PC-9 (cell line): ENCODE results near the gene CNIH2. TPM values are rescaled to one million over a fixed set of nuclear protein-coding genes. Genes with fewer than 3 reads are reported as not detected.
A peak's percentile ranks its signal among the peaks of the same experiment; 100 is the strongest.
"Not testable (repeated sequence)": the region's sequence is repeated elsewhere in the genome, so short reads cannot be mapped to it uniquely, and the experiment has no call there.

Source experiments
- BruUV-seq: library from RNA; stranded (reverse); fragments of 400-500 nt; replicated peaks from 2 replicates; lab custom pipeline; 2021; lab: Mats Ljungman, UMichigan
- CTCF ChIA-PET: fragments of 300-600 bp; sonication (Branson Sonifier 250); formaldehyde crosslinking; loops from one replicate; lab custom pipeline; 2022; ENCODE audit warnings: antibody characterized with exemption; lab: Charles Lee
- POLR2A ChIA-PET: fragments of 300-600 bp; sonication (Branson Sonifier 250); formaldehyde crosslinking; loops from one replicate; lab custom pipeline; 2022; ENCODE audit warnings: antibody characterized with exemption; ENCODE audit not compliant: unreplicated experiment; lab: Charles Lee
- DNase-seq, 2 experiments: peaks; one replicate each; pipeline versions ENCODE4 v3.0.0 to v3.0.0-alpha.2; 2015 to 2022; ENCODE audit warnings: mixed read lengths in 1 of 2
- H2AFZ ChIP-seq: fragments of 200-600 bp; sonication (generic); 2 replicates; pipeline ENCODE4 v1.8.1; 2017; ENCODE audit warnings: antibody characterized with exemption
- H3F3A ChIP-seq: fragments of 200-600 bp; sonication (generic); 2 replicates; pipeline ENCODE4 v1.8.1; 2017; ENCODE audit warnings: antibody characterized with exemption, mild to moderate bottlenecking, low read depth; ENCODE audit not compliant: insufficient read depth
- H3K27ac ChIP-seq: fragments of 200-600 bp; sonication (generic); 2 replicates; pipeline ENCODE4 v1.6.1; 2016; ENCODE audit warnings: mixed run types
- H3K27me3 ChIP-seq: fragments of 200-600 bp; sonication (generic); 2 replicates; pipeline ENCODE4 v1.6.1; 2016; ENCODE audit warnings: low read depth, mixed run types; ENCODE audit not compliant: insufficient read depth
- H3K36me3 ChIP-seq: fragments of 200-600 bp; sonication (generic); 2 replicates; pipeline ENCODE4 v1.6.1; 2016; ENCODE audit warnings: low read depth, mixed run types
- H3K4me1 ChIP-seq: fragments of 200-600 bp; sonication (generic); replicated peaks from 2 replicates; pipeline ENCODE4 v1.6.1; 2016; ENCODE audit warnings: mixed run types; ENCODE audit not compliant: insufficient read depth
- H3K4me2 ChIP-seq: fragments of 200-600 bp; sonication (generic); 2 replicates; pipeline ENCODE4 v1.6.1; 2017; ENCODE audit warnings: mixed run types
- H3K4me3 ChIP-seq: fragments of 200-600 bp; sonication (generic); 2 replicates; pipeline ENCODE4 v1.6.1; 2016; ENCODE audit warnings: mixed run types
- H3K79me2 ChIP-seq: fragments of 200-600 bp; sonication (generic); 2 replicates; pipeline ENCODE4 v1.6.1; 2017; ENCODE audit warnings: low read depth, mixed run types
- H3K9me2 ChIP-seq: fragments of 200-600 bp; sonication (generic); 2 replicates; pipeline ENCODE4 v1.8.1; 2017; ENCODE audit warnings: mild to moderate bottlenecking; ENCODE audit not compliant: insufficient read depth
- H3K9me3 ChIP-seq: fragments of 200-600 bp; sonication (generic); 2 replicates; pipeline ENCODE4 v1.8.1; 2016; ENCODE audit warnings: low read depth; ENCODE audit not compliant: insufficient read depth
- H4K20me1 ChIP-seq: fragments of 200-600 bp; sonication (generic); 2 replicates; pipeline ENCODE4 v1.8.1; 2017; ENCODE audit not compliant: insufficient read depth
- CTCF ChIP-seq: fragments of 200-600 bp; sonication (generic); conservative IDR thresholded peaks from 2 replicates; pipeline ENCODE4 v1.6.1; 2017; ENCODE audit warnings: mixed run types, antibody characterized with exemption, mild to moderate bottlenecking, moderate library complexity
- EZH2 ChIP-seq: fragments of 200-600 bp; sonication (generic); IDR thresholded peaks from 2 replicates; pipeline ENCODE4 v1.8.0; 2017; ENCODE audit warnings: antibody characterized with exemption, low read depth
- intact Hi-C: fragments of 100-400 bp; cut with micrococcal nuclease; formaldehyde crosslinking; loops from one replicate; pipeline ENCODE4 v1.10.0; 2022; ENCODE audit not compliant: unreplicated experiment
- total RNA-seq: library from RNA; stranded (reverse); gene quantifications from 2 replicates; pipeline ENCODE4 v1.2.3, GENCODE V29; 2021

CNIH2 gene
- total RNA-seq, 1 experiment from 2014 or later, result 6.8 TPM

GRCh38 chr11:66274219-66274618, 3.8 kb upstream of the CNIH2 start:
- H3F3A ChIP-seq, result peaks cover 17% of the 10 kb centered on the region; the same call in 1 of the 2 replicates
- no peak overlapping the region for H3K27ac ChIP-seq
- TF ChIP-seq CTCF, result no peak
- TF ChIP-seq EZH2, result no peak
- no peak for DNase-seq
- H3K27me3 ChIP-seq, result no peaks in the 10 kb centered on the region
- H4K20me1 ChIP-seq, result peaks cover 58% of the 10 kb centered on the region
- H3K4me2 ChIP-seq, result no peak overlapping the region
- no peak overlapping the region for H2AFZ ChIP-seq
- H3K9me3 ChIP-seq, result no peaks in the 10 kb centered on the region
- no peaks in the 10 kb centered on the region for H3K9me2 ChIP-seq
- POLR2A ChIA-PET, result no interaction called here
- CTCF ChIA-PET, result no interaction called here
- H3K4me3 ChIP-seq, result no peak overlapping the region
- intact Hi-C loops, result no loop called here
- peaks cover 27% of the 10 kb centered on the region for H3K79me2 ChIP-seq
- peaks cover 8% of the 10 kb centered on the region for H3K4me1 ChIP-seq
- peaks cover 28% of the 10 kb centered on the region for H3K36me3 ChIP-seq
- no TSS peak for BruUV-seq

GRCh38 chr11:66275396-66275795, 2.6 kb upstream of the CNIH2 start:
- no peak for DNase-seq
- H3K27me3 ChIP-seq, result no peaks in the 10 kb centered on the region
- no peaks in the 10 kb centered on the region for H3K9me3 ChIP-seq
- ChIA-PET CTCF (interaction anchor here (0.6 kb wide), 1 partner anchor 95 kb away, joined by 3 read pairs; no protein-coding TSS in a partner anchor), POLR2A (no interaction called here)
- H4K20me1 ChIP-seq, result peaks cover 51% of the 10 kb centered on the region
- intact Hi-C loops, result no loop called here
- no peak overlapping the region for H3K4me3 ChIP-seq
- H3K79me2 ChIP-seq, result peaks cover 15% of the 10 kb centered on the region
- H3F3A ChIP-seq, result peaks cover 11% of the 10 kb centered on the region; the same call in 1 of the 2 replicates
- no peak overlapping the region for H3K4me2 ChIP-seq
- H3K27ac ChIP-seq, result no peak overlapping the region
- H2AFZ ChIP-seq, result no peak overlapping the region
- H3K9me2 ChIP-seq, result no peaks in the 10 kb centered on the region
- H3K4me1 ChIP-seq, result no peaks in the 10 kb centered on the region
- no TSS peak for BruUV-seq
- H3K36me3 ChIP-seq, result peaks cover 28% of the 10 kb centered on the region
- no peak for TF ChIP-seq CTCF
- no peak for TF ChIP-seq EZH2

- Histone ChIP-seq H3K4me1 (no peaks in the 10 kb centered on the region), H3K36me3 (peaks cover 23% of the 10 kb centered on the region), H3K4me3 (no peak overlapping the region), H4K20me1 (peaks cover 49% of the 10 kb centered on the region), H3K9me2 (no peaks in the 10 kb centered on the region), H3K27ac (no peak overlapping the region), H3K79me2 (peaks cover 8% of the 10 kb centered on the region), H3K27me3 (no peaks in the 10 kb centered on the region), H3K9me3 (no peaks in the 10 kb centered on the region), H3K4me2 (no peak overlapping the region), H3F3A (peaks cover 15% of the 10 kb centered on the region), H2AFZ (no peak overlapping the region)
- no peak for DNase-seq
- ChIA-PET CTCF (interaction anchor here (0.6 kb wide), 1 partner anchor 95 kb away, joined by 3 read pairs; no protein-coding TSS in a partner anchor), POLR2A (no interaction called here)
- TF ChIP-seq CTCF (no peak), EZH2 (no peak)
- intact Hi-C loops, result no loop called here
- no TSS peak for BruUV-seq
Measured at GRCh38 chr11:66275984-66276612, 1.9 kb upstream of the CNIH2 start.

- intact Hi-C loops, H3K27ac ChIP-seq, H3K4me2 ChIP-seq, H3K9me2 ChIP-seq, POLR2A ChIA-PET, H3K79me2 ChIP-seq, CTCF ChIA-PET, H3K4me3 ChIP-seq, H2AFZ ChIP-seq, H3K27me3 ChIP-seq, H3K9me3 ChIP-seq, DNase-seq, BruUV-seq, H3K4me1 ChIP-seq: not testable (repeated sequence)
- peaks cover 22% of the 10 kb centered on the region for H3K36me3 ChIP-seq
- H4K20me1 ChIP-seq, result peaks cover 49% of the 10 kb centered on the region
- H3F3A ChIP-seq, result peaks cover 21% of the 10 kb centered on the region
Measured at GRCh38 chr11:66276619-66277018, 1.4 kb upstream of the CNIH2 start.

- H3K36me3 ChIP-seq, result peaks cover 17% of the 10 kb centered on the region
Measured at GRCh38 chr11:66277064-66277463, 911 bp upstream of the CNIH2 start.

More at GRCh38 chr11:66277064-66277463, 911 bp upstream of the CNIH2 start:
- BruUV-seq, result TSS peak; percentile 35
- H3K79me2 ChIP-seq, H3K27me3 ChIP-seq, H2AFZ ChIP-seq, H3K4me3 ChIP-seq, H3K9me3 ChIP-seq, CTCF ChIA-PET, H3K9me2 ChIP-seq, DNase-seq, intact Hi-C loops, H3K4me2 ChIP-seq, H3K4me1 ChIP-seq, H3K27ac ChIP-seq: not testable (repeated sequence)
- POLR2A ChIA-PET, result interaction anchor here (0.7 kb wide), 1 partner anchor 65 kb away, joined by 3 read pairs; no protein-coding TSS in a partner anchor
- Histone ChIP-seq H4K20me1 (peaks cover 49% of the 10 kb centered on the region), H3F3A (peaks cover 25% of the 10 kb centered on the region)
